B cell (primary cell): ENCODE results near the gene NPL. TPM values are rescaled to one million over a fixed set of nuclear protein-coding genes. Genes with fewer than 3 reads are reported as not detected.

Experiments used
- ATAC-seq: fragments of 200-7000 bp; cut with Tn5 transposase; one replicate; pipeline ENCODE4 v1.10.0; 2021; ENCODE audit warnings: low read depth, mild to moderate bottlenecking, moderate number of reproducible peaks, moderate library complexity
- CTCF ChIA-PET: fragments of 350-600 bp; sonication (Branson Sonifier 250); formaldehyde crosslinking; loops from one replicate; lab custom pipeline; 2021; ENCODE audit warnings: antibody characterized with exemption, inconsistent platforms; lab: Charles Lee
- POLR2A ChIA-PET: fragments of 350-600 bp; sonication (Branson Sonifier 250); formaldehyde crosslinking; loops from one replicate; lab custom pipeline; 2021; ENCODE audit warnings: antibody characterized with exemption; lab: Charles Lee
- DNase-seq: peaks from one replicate; pipeline ENCODE4 v3.0.0; 2013
- H2AFZ ChIP-seq: 2 replicates; pipeline ENCODE4 v1.6.1; 2012; ENCODE audit warnings: mild to moderate bottlenecking, low read depth, low read length; ENCODE audit not compliant: insufficient read depth, poor library complexity, severe bottlenecking
- H3K27ac ChIP-seq, 2 donors: 1 replicate in 1 of 2; 2 replicates in 1 of 2; pipeline ENCODE4 v1.5.1; 2012 to 2013; ENCODE audit warnings: low read length in 2 of 2, mild to moderate bottlenecking in 2 of 2, moderate library complexity in 1 of 2
- H3K27me3 ChIP-seq, 4 experiments: fragments of 200-600 bp in 1 of 4; sonication (generic) in 1 of 4; replicated peaks in 1 of 4; 1 replicate in 2 of 4; 2 replicates in 2 of 4; pipeline versions ENCODE4 v1.6.1 to v1.7.0; 2013 to 2016; ENCODE audit warnings: low read length in 3 of 4, mild to moderate bottlenecking in 2 of 4, mixed read lengths in 1 of 4, moderate library complexity in 1 of 4; ENCODE audit not compliant: insufficient read depth in 4 of 4, control insufficient read depth in 3 of 4; ENCODE audit errors: control extremely low read depth in 1 of 4
- H3K36me3 ChIP-seq, 2 experiments: replicated peaks in 1 of 2; 1 replicate in 1 of 2; 2 replicates in 1 of 2; pipeline versions ENCODE4 v1.6.1 to v1.7.1; 2013; ENCODE audit warnings: low read length in 1 of 2; ENCODE audit not compliant: insufficient read depth in 2 of 2, control insufficient read depth in 1 of 2; ENCODE audit errors: control extremely low read depth in 1 of 2, extremely low read depth in 1 of 2
- H3K4me1 ChIP-seq, 2 donors: fragments of 200-600 bp in 1 of 2; sonication (generic) in 1 of 2; 1 replicate in 1 of 2; 2 replicates in 1 of 2; pipeline versions ENCODE4 v1.5.1 to v1.6.1; 2013 to 2017; ENCODE audit warnings: low read length in 2 of 2; ENCODE audit not compliant: control insufficient read depth in 2 of 2, insufficient read depth in 2 of 2
- H3K4me2 ChIP-seq: replicated peaks from 2 replicates; pipeline ENCODE3; 2012; ENCODE audit warnings: mild to moderate bottlenecking, low read depth, low read length; ENCODE audit not compliant: poor library complexity, severe bottlenecking
- H3K4me3 ChIP-seq, 5 experiments: fragments of 200-600 bp in 1 of 5; sonication (generic) in 1 of 5; 1 replicate in 3 of 5; 2 replicates in 2 of 5; pipeline versions ENCODE4 v1.5.1 to v1.7.0; 2011 to 2016; ENCODE audit warnings: low read length in 4 of 5, mild to moderate bottlenecking in 4 of 5, low read depth in 2 of 5, control low read depth in 1 of 5, moderate library complexity in 1 of 5; ENCODE audit not compliant: insufficient read depth in 1 of 5; ENCODE audit errors: control extremely low read depth in 1 of 5, extremely low read depth in 1 of 5
- H3K79me2 ChIP-seq: fragments of 200-600 bp; sonication (generic); one replicate; pipeline ENCODE4 v1.6.0; 2016; ENCODE audit warnings: low read length; ENCODE audit not compliant: control insufficient read depth, insufficient read depth
- H3K9ac ChIP-seq: fragments of 200-600 bp; sonication (generic); 2 replicates; pipeline ENCODE4 v1.6.1; 2017; ENCODE audit warnings: mild to moderate bottlenecking, low read length, moderate library complexity
- H3K9me3 ChIP-seq, 3 donors: one replicate each; pipeline versions ENCODE4 v1.6.1 to v1.7.1; 2013; ENCODE audit warnings: low read length in 2 of 3; ENCODE audit not compliant: control insufficient read depth in 2 of 3, insufficient read depth in 1 of 3; ENCODE audit errors: control extremely low read depth in 1 of 3
- H4K20me1 ChIP-seq: 2 replicates; pipeline ENCODE4 v1.6.0; 2012; ENCODE audit warnings: mild to moderate bottlenecking, low read length; ENCODE audit not compliant: insufficient read depth, control insufficient read depth, poor library complexity, severe bottlenecking
- H3K27ac Mint-ChIP-seq: one replicate; pipeline ENCODE4 v1.8.0; 2021; ENCODE audit warnings: mixed read lengths
- H3K27me3 Mint-ChIP-seq: one replicate; pipeline ENCODE4 v1.8.0; 2021; ENCODE audit warnings: mixed read lengths
- H3K4me1 Mint-ChIP-seq: one replicate; pipeline ENCODE4 v1.8.0; 2021; ENCODE audit warnings: mixed read lengths
- H3K4me3 Mint-ChIP-seq: one replicate; pipeline ENCODE4 v1.8.0; 2021; ENCODE audit warnings: mixed read lengths
- H3K9me3 Mint-ChIP-seq: one replicate; pipeline ENCODE4 v1.8.0; 2022; ENCODE audit warnings: mixed read lengths; ENCODE audit not compliant: insufficient read depth
- EZH2 ChIP-seq: IDR thresholded peaks from 2 replicates; pipeline ENCODE4 v1.6.1; 2012; ENCODE audit warnings: borderline replicate concordance, low read depth, mild to moderate bottlenecking, moderate library complexity, low read length; ENCODE audit not compliant: insufficient read depth, poor library complexity, severe bottlenecking
- WGBS: methylation state at CpG from one replicate; pipeline ENCODE4 v1.1.5; 2013; ENCODE audit warnings: missing lambda C conversion rate; ENCODE audit not compliant: insufficient coverage; 5-methylcytosine and 5-hydroxymethylcytosine counted together
- intact Hi-C: fragments of 100-400 bp; cut with micrococcal nuclease; formaldehyde crosslinking; loops from one replicate; pipeline ENCODE4 v1.10.0; 2022
- polyA plus RNA-seq: library from polyadenylated mRNA; depleted of rRNA; stranded (reverse); fragments of >200 nt; gene quantifications from 2 replicates; pipeline ENCODE4 v1.2.3, GENCODE V29; 2012
- total RNA-seq, 2 donors: library from RNA; stranded (reverse); fragments of 120-200 nt in 1 of 2; gene quantifications; 1 replicate in 1 of 2; 2 replicates in 1 of 2; pipeline versions ENCODE4 v1.2.3 to v1.2.4, GENCODE V29; 2013 to 2022
- TF ChIP-seq, protein P1 (sequence below): fragments of 200-600 bp; IDR thresholded peaks from one replicate; pipeline ENCODE4 v1.8.0; 2022; ENCODE audit warnings: antibody characterized with exemption, mild to moderate bottlenecking

Gene NPL
- total and polyA plus RNA-seq, 2 donors (not counting 1 experiment from before 2014, with no cell fraction given), result 3.4 to 5.9 TPM

DNA sequence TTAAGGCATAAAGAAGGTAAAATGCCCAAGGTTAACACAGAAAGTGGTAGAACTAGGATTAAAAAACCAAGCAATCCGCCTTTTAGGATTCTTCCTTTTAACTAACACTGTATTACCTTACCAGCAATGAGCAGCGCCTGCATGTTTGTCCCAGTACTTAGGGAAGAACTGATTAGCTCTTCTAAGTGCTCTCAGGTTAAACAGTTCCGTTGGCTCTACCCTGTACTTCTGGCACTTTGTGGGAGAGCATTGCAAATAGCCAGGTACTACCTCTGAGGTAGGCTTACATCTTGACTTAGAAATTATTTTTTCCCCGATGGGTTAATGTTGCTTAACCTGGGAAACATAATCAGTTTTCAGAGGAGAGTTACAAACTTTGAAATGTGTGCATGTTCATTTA lies 71.1 kb downstream of the NPL start:
- CTCF ChIA-PET, result no interaction called here
- Mint-ChIP-seq H3K27ac (no peak overlapping the region), H3K4me3 (no peak overlapping the region), H3K9me3 (no peaks in the 10 kb centered on the region), H3K4me1 (no peaks in the 10 kb centered on the region), H3K27me3 (no peaks in the 10 kb centered on the region)
- Histone ChIP-seq H3K27me3 (no peaks in the 10 kb centered on the region), H3K4me2 (no peak overlapping the region), H3K9me3 (no peaks in the 10 kb centered on the region), H3K4me1 (no peaks in the 10 kb centered on the region), H3K79me2 (no peaks in the 10 kb centered on the region), H4K20me1 (peaks cover 55% of the 10 kb centered on the region), H2AFZ (no peak overlapping the region), H3K27ac (no peak overlapping the region), H3K36me3 (peaks cover 3 to 99% of the 10 kb centered on the region in 2 experiments), H3K9ac (no peak overlapping the region), H3K4me3 (no peak overlapping the region)
- DNase-seq (no peak), ATAC-seq (no peak)
- 90% methylated on average over 3 of the region's 4 CpGs for WGBS
- POLR2A ChIA-PET, result no interaction called here
- no peak for TF ChIP-seq EZH2
- TF ChIP-seq, protein P1, sequence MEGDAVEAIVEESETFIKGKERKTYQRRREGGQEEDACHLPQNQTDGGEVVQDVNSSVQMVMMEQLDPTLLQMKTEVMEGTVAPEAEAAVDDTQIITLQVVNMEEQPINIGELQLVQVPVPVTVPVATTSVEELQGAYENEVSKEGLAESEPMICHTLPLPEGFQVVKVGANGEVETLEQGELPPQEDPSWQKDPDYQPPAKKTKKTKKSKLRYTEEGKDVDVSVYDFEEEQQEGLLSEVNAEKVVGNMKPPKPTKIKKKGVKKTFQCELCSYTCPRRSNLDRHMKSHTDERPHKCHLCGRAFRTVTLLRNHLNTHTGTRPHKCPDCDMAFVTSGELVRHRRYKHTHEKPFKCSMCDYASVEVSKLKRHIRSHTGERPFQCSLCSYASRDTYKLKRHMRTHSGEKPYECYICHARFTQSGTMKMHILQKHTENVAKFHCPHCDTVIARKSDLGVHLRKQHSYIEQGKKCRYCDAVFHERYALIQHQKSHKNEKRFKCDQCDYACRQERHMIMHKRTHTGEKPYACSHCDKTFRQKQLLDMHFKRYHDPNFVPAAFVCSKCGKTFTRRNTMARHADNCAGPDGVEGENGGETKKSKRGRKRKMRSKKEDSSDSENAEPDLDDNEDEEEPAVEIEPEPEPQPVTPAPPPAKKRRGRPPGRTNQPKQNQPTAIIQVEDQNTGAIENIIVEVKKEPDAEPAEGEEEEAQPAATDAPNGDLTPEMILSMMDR, result no peak
- intact Hi-C loops, result no loop called here

DNA sequence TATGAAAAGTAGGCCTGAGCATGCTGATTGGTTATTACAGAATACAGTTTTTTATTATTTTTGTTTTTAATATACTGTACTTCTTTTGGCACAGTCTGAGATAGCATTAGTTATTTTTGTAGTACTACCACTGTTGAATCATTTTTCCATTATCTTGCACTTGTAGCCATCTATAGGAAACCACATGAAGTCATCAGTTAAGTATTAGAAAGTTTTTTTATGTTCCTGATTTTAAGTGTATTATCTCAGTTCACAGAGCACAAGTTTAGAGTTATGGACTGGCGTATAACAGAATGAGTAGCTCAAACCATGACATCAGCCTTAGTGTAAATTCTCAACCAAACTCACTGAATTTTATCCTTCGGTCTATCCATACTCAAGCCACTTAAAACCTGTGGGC lies 72.4 kb downstream of the NPL start:
- Mint-ChIP-seq H3K9me3 (no peaks in the 10 kb centered on the region), H3K27ac (no peak overlapping the region), H3K27me3 (no peaks in the 10 kb centered on the region), H3K4me3 (no peak overlapping the region), H3K4me1 (no peaks in the 10 kb centered on the region)
- no peak for ATAC-seq
- no peaks in the 10 kb centered on the region for H3K4me1 ChIP-seq
- H3K27me3 ChIP-seq, result no peaks in the 10 kb centered on the region
- no peak overlapping the region for H3K4me3 ChIP-seq
- no peak overlapping the region for H2AFZ ChIP-seq
- TF ChIP-seq, protein P1, result no peak
- no peak for TF ChIP-seq EZH2
- no peaks in the 10 kb centered on the region for H3K79me2 ChIP-seq
- CTCF ChIA-PET, result no interaction called here
- WGBS, result no CpG with 5 or more reads among the region's 2 CpGs
- H3K27ac ChIP-seq, result no peak overlapping the region
- POLR2A ChIA-PET, result no interaction called here
- no peaks in the 10 kb centered on the region for H3K9me3 ChIP-seq
- H3K4me2 ChIP-seq, result no peak overlapping the region
- peaks cover 3 to 97% of the 10 kb centered on the region in 2 experiments for H3K36me3 ChIP-seq
- H4K20me1 ChIP-seq, result peaks cover 47% of the 10 kb centered on the region
- H3K9ac ChIP-seq, result no peak overlapping the region
- intact Hi-C loops, result no loop called here
- DNase-seq, result no peak
